OCI-LY1 (cell line): ENCODE data around the gene TADA1.

ENCODE experiments used
- H2AFZ ChIP-seq: fragments of 200-600 bp; sonication (generic), shearing (Covaris generic); 2 replicates; pipeline ENCODE4 v1.6.0; 2014; ENCODE audit warnings: antibody characterized with exemption, mild to moderate bottlenecking, low read length
- H3F3A ChIP-seq: fragments of 200-600 bp; sonication (generic), shearing (Covaris generic); 2 replicates; pipeline ENCODE4 v1.6.0; 2014; ENCODE audit warnings: mild to moderate bottlenecking, antibody characterized with exemption, low read length, moderate library complexity; ENCODE audit not compliant: insufficient read depth
- H3K27ac ChIP-seq: fragments of 200-600 bp; sonication (generic); 2 replicates; pipeline ENCODE4 v1.5.1; 2014; ENCODE audit warnings: low read length, mixed run types, mild to moderate bottlenecking, low read depth; ENCODE audit not compliant: poor library complexity, severe bottlenecking
- H3K27me3 ChIP-seq: fragments of 200-600 bp; sonication (generic); 2 replicates; pipeline ENCODE4 v1.6.0; 2014; ENCODE audit warnings: antibody characterized with exemption, mild to moderate bottlenecking, low read length, moderate library complexity; ENCODE audit not compliant: insufficient read depth
- H3K36me3 ChIP-seq: fragments of 200-600 bp; sonication (generic); 2 replicates; pipeline ENCODE4 v1.6.1; 2014; ENCODE audit warnings: mild to moderate bottlenecking, antibody characterized with exemption, low read length, moderate library complexity, mixed read lengths; ENCODE audit not compliant: insufficient read depth
- H3K4me1 ChIP-seq: fragments of 200-600 bp; sonication (generic); 2 replicates; pipeline ENCODE4 v1.5.1; 2014; ENCODE audit warnings: mild to moderate bottlenecking, low read length, moderate library complexity; ENCODE audit not compliant: insufficient read depth, severe bottlenecking
- H3K4me2 ChIP-seq: fragments of 200-600 bp; sonication (generic), shearing (Covaris generic); 2 replicates; pipeline ENCODE4 v1.6.1; 2014; ENCODE audit warnings: low read length
- H3K4me3 ChIP-seq: fragments of 200-600 bp; sonication (generic); 2 replicates; pipeline ENCODE4 v1.5.1; 2014; ENCODE audit warnings: low read length, low read depth, mild to moderate bottlenecking, mixed read lengths; ENCODE audit not compliant: poor library complexity, severe bottlenecking
- H3K79me2 ChIP-seq: fragments of 200-600 bp; shearing (Covaris generic); 2 replicates; pipeline ENCODE4 v1.6.1; 2016; ENCODE audit warnings: mixed run types, low read length, mixed read lengths; ENCODE audit not compliant: insufficient read depth
- H3K9ac ChIP-seq: fragments of 200-600 bp; sonication (generic), shearing (Covaris generic); 2 replicates; pipeline ENCODE4 v1.6.1; 2014; ENCODE audit warnings: mild to moderate bottlenecking, low read length, mixed read lengths
- H3K9me2 ChIP-seq: fragments of 200-600 bp; sonication (generic), shearing (Covaris generic); 2 replicates; pipeline ENCODE4 v1.6.1; 2014; ENCODE audit warnings: low read depth, mild to moderate bottlenecking, low read length, mixed read lengths
- H3K9me3 ChIP-seq: fragments of 200-600 bp; shearing (Covaris generic); 2 replicates; pipeline ENCODE4 v1.6.1; 2014; ENCODE audit warnings: low read length, mixed read lengths
- H4K20me1 ChIP-seq: fragments of 200-600 bp; sonication (generic), shearing (Covaris generic); 2 replicates; pipeline ENCODE4 v1.6.0; 2016; ENCODE audit warnings: mild to moderate bottlenecking, low read length; ENCODE audit not compliant: insufficient read depth
- CTCF ChIP-seq: fragments of 200-600 bp; sonication (generic), shearing (Covaris generic); IDR thresholded peaks from 2 replicates; pipeline ENCODE4 v1.5.1; 2017; ENCODE audit warnings: mild to moderate bottlenecking, antibody characterized with exemption, low read length, moderate library complexity, mixed read lengths
- EZH2 ChIP-seq: fragments of 200-600 bp; sonication (generic), shearing (Covaris generic); IDR thresholded peaks from 2 replicates; pipeline ENCODE4 v1.8.0; 2017; ENCODE audit warnings: borderline replicate concordance, mixed run types, mild to moderate bottlenecking, antibody characterized with exemption, low read length, moderate library complexity, mixed read lengths

The TADA1 gene

GRCh38 chr1:166855558-166855957 is 20.5 kb downstream of the TADA1 start:
- H4K20me1 ChIP-seq, result no peaks in the 10 kb centered on the region
- TF ChIP-seq CTCF (no peak), EZH2 (no peak)
- peaks cover 100% of the 10 kb centered on the region for H3K36me3 ChIP-seq
- H3K79me2 ChIP-seq, result no peaks in the 10 kb centered on the region
- no peaks in the 10 kb centered on the region for H3K9me2 ChIP-seq
- H3K27ac ChIP-seq, result no peak overlapping the region
- H2AFZ ChIP-seq, result no peak overlapping the region
- no peaks in the 10 kb centered on the region for H3K9me3 ChIP-seq
- no peak overlapping the region for H3K4me2 ChIP-seq
- H3K27me3 ChIP-seq, result no peaks in the 10 kb centered on the region
- H3K4me3 ChIP-seq, result no peak overlapping the region
- no peaks in the 10 kb centered on the region for H3F3A ChIP-seq
- H3K4me1 ChIP-seq, result peaks cover 9% of the 10 kb centered on the region
- no peak overlapping the region for H3K9ac ChIP-seq

GRCh38 chr1:166852918-166853317 is 23.1 kb downstream of the TADA1 start:
- H3K27me3 ChIP-seq, result no peaks in the 10 kb centered on the region
- H3K9me3 ChIP-seq, result no peaks in the 10 kb centered on the region
- no peak overlapping the region for H2AFZ ChIP-seq
- TF ChIP-seq CTCF, result no peak
- TF ChIP-seq EZH2, result no peak
- H3K36me3 ChIP-seq, result peaks cover 100% of the 10 kb centered on the region
- no peaks in the 10 kb centered on the region for H3K9me2 ChIP-seq
- H3K4me3 ChIP-seq, result no peak overlapping the region
- H3F3A ChIP-seq, result no peaks in the 10 kb centered on the region
- no peak overlapping the region for H3K27ac ChIP-seq
- H3K4me1 ChIP-seq, result peaks cover 9% of the 10 kb centered on the region
- H3K4me2 ChIP-seq, result no peak overlapping the region
- H3K9ac ChIP-seq, result no peak overlapping the region
- H3K79me2 ChIP-seq, result no peaks in the 10 kb centered on the region
- H4K20me1 ChIP-seq, result no peaks in the 10 kb centered on the region

- Histone ChIP-seq H3K27me3 (no peaks in the 10 kb centered on the region), H3K27ac (no peak overlapping the region), H3K9me2 (no peaks in the 10 kb centered on the region), H3F3A (no peaks in the 10 kb centered on the region), H3K4me3 (no peak overlapping the region), H4K20me1 (no peaks in the 10 kb centered on the region), H2AFZ (no peak overlapping the region), H3K9ac (no peak overlapping the region), H3K4me2 (no peak overlapping the region), H3K36me3 (peaks cover 100% of the 10 kb centered on the region), H3K9me3 (no peaks in the 10 kb centered on the region), H3K79me2 (no peaks in the 10 kb centered on the region), H3K4me1 (peaks cover 9% of the 10 kb centered on the region)
- TF ChIP-seq CTCF (no peak), EZH2 (no peak)
These were observed 26.9 kb downstream of the TADA1 start for GRCh38 chr1:166849135-166849534.
